IPS-11a (cell line): Measurements from ENCODE around the gene F13A1.
A peak's percentile ranks its signal among the peaks of the same experiment; 100 is the strongest.

Experiments used
- H3K4me3 ChIP-seq: one replicate; pipeline ENCODE4 v1.5.1; 2013; ENCODE audit warnings: low read depth, low read length, control low read depth

F13A1 gene

DNA sequence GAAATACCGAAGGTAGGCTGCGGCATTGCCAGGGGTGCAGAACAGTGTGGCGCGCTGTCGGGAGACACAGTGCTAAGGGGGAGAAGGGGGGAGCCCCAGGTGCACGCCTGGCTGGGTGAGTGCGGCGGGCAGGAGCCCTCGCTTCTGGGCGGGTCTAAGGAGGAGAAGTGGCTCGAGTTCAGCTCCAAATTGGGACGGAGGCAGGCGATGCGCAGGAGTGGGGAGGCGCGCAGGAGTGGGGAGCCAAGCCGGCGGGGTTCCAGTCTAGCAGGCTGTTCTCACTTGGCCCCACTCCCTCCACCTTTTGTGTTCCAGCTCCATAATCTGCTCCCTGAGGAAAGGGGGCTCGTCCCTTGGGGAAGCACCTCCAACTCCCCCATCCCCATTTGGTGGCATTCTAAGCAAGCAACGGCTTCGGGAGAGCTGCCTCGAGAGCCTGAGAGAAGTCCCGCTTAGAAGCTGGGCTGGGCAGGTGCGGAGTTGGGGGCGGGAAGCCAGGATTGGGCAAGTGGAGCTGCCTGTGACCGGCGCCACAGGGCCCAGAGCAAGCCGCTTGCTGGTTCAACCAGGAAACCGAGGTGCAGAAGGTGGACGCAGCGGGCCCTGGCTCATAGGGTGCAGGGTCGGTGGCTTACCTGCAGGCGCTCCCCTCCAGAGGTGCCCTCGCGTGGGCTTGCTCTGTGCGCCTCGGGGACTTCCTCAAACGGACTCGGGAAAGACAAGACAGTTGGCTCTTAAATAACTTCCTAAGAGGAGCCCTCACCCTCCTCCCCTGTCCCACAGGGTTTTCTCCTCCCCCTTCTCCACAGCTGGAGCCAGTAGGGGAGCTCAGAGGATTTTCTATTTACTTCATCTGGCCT is at the start of gene F13A1:
F13A1 (minus strand) TSS at position 711 of the 860 bp plus-strand sequence. CDS start 1,998 bp downstream, outside the sequence.
- H3K4me3 ChIP-seq, result peak within 1 kb of the TSS; percentile 28

DNA sequence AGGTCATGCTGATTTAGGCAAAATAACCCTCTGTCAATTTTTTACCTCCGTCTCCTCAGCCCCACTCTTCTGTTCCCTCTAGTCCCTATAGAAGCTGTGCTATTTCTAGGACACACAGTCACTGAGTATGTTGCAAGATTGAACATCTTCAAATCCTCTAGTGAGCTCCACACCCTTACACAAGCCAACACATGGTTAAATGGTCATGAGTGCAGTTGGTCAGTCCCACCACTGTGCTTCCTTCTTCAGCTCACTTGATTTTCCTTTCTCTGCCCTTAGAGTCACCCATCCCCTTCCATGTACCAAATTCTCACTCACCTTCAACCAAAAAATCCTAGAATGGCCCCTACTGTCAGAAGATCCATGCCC is 48.2 kb upstream of the F13A1 start:
- H3K4me3 ChIP-seq, result no peak overlapping the region

DNA sequence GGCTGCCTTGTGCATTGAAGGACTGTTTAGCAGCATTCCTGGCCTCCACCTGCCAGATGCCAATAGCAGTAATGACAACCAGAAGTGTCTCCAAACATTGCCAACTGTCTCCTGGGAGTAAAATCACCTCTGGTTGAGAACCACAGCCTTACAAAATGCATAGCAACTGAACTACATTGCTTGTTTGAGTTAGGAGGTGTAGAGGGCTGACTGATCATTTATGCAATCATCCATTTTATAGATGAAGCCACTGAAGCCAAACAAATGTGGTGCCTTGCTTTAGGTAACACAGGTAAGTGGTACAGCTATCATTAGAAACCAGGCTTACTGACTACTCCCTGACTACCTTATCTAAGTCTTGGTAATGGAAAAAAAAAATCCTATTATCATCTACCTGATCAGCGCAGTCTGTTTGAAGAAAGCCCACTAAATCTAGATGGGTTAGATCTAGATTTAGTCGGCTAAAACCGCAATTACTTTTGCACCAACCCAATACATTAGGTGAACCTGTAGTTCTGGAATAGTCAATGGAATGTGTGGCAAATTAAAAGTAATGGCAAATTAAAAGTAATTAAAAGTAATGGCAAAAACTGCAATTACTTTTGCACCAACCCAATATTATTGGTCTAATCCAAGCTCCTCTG is 47.7 kb upstream of the F13A1 start:
- H3K4me3 ChIP-seq, result no peak overlapping the region

DNA sequence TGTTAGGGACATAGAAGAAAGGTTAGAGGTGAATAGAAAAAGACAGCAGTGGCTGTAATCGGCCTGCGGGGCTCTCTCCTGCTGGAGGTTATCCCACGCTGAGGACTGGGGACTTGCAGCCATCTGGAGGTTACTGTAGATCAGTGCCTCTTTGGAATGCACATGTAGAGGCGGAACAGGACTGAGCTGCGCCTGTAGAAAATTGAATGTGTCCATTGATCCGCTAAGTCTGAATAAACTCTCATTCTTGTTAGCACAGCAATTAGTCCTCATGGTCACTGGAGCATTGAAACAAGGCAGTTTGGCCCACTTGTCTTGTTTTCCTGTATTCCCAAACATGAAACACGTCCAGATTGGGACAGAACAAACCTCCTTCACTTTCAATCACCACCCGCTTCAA is 46.3 kb upstream of the F13A1 start:
- H3K4me3 ChIP-seq, result no peak overlapping the region

- H3K4me3 ChIP-seq, result no peak overlapping the region
Observed at GRCh38 chr6:6365242-6365641, 44.8 kb upstream of the F13A1 start.

GRCh38 chr6:6362056-6362840 is 41.8 kb upstream of the F13A1 start:
- H3K4me3 ChIP-seq, result no peak overlapping the region

- no peak overlapping the region for H3K4me3 ChIP-seq
Observed at GRCh38 chr6:6357530-6357929, 37.1 kb upstream of the F13A1 start.

- no peak overlapping the region for H3K4me3 ChIP-seq
Observed at GRCh38 chr6:6357032-6357431, 36.6 kb upstream of the F13A1 start.

DNA sequence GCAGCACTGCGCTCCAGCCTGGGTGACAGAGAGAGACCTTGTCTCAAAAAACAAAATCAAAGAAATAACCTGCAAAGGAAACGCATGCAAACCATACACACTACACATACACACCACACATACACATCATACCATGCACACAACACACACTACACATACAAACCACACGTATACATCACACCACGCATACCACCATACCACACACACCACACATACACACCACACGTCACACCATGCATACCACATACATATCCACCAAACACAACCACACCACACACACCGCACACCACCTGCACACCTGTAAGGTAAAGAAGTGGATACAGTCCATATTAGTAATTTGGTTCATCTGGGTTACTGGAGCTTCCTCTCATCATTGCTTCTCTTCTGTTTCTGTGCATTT is 32.3 kb upstream of the F13A1 start:
- H3K4me3 ChIP-seq, result no peak overlapping the region

DNA sequence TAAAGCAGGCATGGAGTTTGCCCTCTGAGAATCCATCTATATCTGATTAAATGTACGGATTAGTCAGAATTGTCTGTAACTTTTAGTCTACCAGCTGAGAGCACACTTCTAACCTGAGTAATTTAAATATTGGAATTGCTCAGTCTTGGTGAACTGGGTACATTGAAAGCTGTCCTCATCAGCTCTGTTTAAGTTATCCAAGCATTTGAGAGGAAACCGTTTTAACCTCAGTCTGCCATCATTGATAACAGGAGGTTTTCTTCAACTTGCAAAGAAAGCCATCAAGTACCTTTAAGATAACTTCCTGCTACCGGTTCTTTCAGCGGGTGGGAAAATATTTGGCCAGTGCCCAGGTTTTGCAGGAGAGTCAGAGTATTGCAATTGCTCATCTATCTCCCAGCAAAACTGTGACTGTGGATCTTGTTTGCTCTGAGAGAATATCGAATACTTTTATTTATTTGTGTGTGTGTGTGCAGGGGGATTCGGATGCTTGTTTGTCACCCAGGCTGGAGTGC is 31.1 kb upstream of the F13A1 start:
- H3K4me3 ChIP-seq, result no peak overlapping the region

DNA sequence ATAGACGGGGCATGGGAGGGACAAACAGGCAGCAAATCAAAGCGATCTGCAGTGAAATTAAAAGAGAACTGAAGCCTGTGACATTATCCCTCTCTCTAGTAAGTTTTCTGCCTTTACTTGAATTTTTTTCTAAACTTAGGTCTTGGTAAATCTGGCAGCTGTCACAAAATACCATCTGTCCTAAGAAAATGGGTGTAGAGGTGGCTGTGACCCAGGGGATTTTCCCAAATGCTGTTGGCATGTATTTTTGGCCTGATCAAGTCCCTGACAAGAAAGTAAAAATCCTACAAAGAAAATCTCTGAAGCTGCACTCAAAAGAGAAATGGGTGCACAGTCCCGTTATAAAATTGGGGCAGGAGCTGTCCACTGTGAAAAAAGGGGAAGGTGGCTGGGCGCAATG is 30.2 kb upstream of the F13A1 start:
- no peak overlapping the region for H3K4me3 ChIP-seq

GRCh38 chr6:6348256-6348655 is 27.8 kb upstream of the F13A1 start:
- H3K4me3 ChIP-seq, result no peak overlapping the region

- no peak overlapping the region for H3K4me3 ChIP-seq
Observed at GRCh38 chr6:6346427-6347023, 26.1 kb upstream of the F13A1 start.

- no peak overlapping the region for H3K4me3 ChIP-seq
Observed at GRCh38 chr6:6333501-6333900, 13.0 kb upstream of the F13A1 start.

GRCh38 chr6:6332811-6333244 is 12.4 kb upstream of the F13A1 start:
- H3K4me3 ChIP-seq, result no peak overlapping the region

- H3K4me3 ChIP-seq, result no peak overlapping the region
Observed at GRCh38 chr6:6331946-6332601, 11.6 kb upstream of the F13A1 start.

DNA sequence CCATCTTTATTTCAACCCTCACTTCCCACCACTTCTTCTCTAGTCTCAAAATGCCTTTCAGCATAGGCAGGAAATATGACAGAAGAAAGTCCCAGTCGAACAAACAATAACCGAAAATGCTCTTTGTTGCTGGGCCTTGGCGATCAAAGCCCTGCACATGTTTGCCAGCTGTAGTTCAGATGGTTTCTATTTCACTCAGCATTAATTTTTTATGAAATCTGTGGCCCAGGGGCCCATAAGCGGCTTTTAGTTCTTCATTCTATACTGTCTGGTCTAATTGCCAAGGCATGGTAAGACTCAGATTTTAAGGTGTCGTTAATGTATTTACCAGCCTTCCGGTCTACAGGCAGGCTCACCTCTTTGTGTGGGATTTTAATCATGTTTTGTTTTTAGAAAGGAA is 10.9 kb upstream of the F13A1 start:
- H3K4me3 ChIP-seq, result no peak overlapping the region

DNA sequence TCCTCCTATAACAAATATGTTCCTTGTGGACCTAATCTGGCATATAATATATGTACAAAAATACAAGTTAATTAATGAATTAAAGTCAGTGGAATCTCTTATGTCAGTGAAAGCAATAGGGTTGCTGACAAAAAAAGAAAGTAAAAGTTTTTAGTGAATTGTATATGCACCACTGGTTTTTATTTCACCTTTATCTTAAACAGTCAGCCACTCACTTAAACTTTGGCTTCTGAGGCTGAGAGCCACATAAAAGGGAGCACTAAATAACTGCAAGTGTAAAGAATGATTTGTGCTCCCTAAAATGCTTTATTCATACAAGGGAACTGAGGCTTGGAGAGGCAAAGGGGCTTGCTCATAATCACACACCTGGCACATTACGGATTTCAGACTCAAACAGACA is 9.9 kb upstream of the F13A1 start:
- no peak overlapping the region for H3K4me3 ChIP-seq

DNA sequence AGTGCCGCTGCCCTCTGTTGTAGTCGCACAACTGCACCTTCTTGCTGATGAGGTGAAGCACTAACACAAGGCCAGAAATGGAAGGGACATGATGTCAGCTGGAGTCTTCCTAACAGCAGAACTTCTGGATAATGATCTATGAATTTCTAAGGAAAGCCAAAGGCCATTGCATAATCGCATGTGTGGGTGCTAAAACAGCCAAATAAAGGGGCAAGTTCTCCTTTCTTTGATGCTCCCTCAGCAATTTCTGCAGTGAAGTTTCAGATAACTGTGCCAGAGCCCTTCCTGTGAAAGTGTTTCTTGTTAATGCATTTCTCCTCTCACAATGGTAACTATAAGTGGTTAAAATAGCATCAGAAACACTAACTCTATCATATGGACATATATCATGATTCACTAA is 8.0 kb upstream of the F13A1 start:
- H3K4me3 ChIP-seq, result no peak overlapping the region

DNA sequence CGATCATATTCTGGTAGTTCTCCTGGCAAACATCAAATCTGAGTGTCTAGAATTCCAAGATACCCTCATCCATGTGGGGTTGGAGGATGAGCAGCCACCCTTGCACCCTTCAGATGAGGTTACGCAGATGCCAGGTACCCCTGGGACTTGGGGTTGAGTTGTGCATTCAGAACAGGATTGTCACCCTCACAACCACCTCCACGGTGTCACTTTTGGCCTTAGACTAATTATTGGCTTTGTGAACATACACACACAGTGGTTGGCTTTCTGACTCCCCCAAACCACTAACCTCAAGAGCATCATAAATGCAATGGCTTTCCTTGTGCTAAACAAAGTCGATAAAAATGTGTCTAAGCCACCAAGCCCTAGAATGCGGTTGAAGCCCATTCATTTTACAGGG is 2.9 kb upstream of the F13A1 start:
- H3K4me3 ChIP-seq, result no peak overlapping the region

- H3K4me3 ChIP-seq, result no peak overlapping the region
Observed at GRCh38 chr6:6320901-6321300, 439 bp upstream of the F13A1 start.
